Nephron (organoid): Measurements from ENCODE around the gene NUAK1.

Experiments used
- H3K27ac Mint-ChIP-seq, 3 experiments: 2 replicates each; pipeline ENCODE4 v1.8.0; 2020; ENCODE audit warnings: mixed read lengths in 3 of 3, mild to moderate bottlenecking in 2 of 3, moderate library complexity in 1 of 3
- H3K27me3 Mint-ChIP-seq: 2 replicates; pipeline ENCODE4 v1.8.0; 2021; ENCODE audit warnings: low read depth, mild to moderate bottlenecking, moderate library complexity, mixed read lengths
- H3K36me3 Mint-ChIP-seq: 2 replicates; pipeline ENCODE4 v1.8.0; 2020; ENCODE audit warnings: low read depth, mixed read lengths
- H3K4me1 Mint-ChIP-seq: 2 replicates; pipeline ENCODE4 v1.8.0; 2020; ENCODE audit warnings: mixed read lengths
- H3K4me3 Mint-ChIP-seq, 3 experiments: 2 replicates each; pipeline ENCODE4 v1.8.0; 2020; ENCODE audit warnings: mild to moderate bottlenecking in 3 of 3, mixed read lengths in 3 of 3, moderate library complexity in 2 of 3
- H3K9me3 Mint-ChIP-seq: 2 replicates; pipeline ENCODE4 v1.8.0; 2020; ENCODE audit warnings: mixed read lengths
- CTCF ChIP-seq, 3 experiments: fragments of 200-600 bp; sonication (generic); IDR thresholded peaks; one replicate each; pipeline ENCODE4 v1.5.0; 2021; ENCODE audit warnings: antibody characterized with exemption in 3 of 3; ENCODE audit not compliant: unreplicated experiment in 3 of 3

The NUAK1 gene

GRCh38 chr12:106054049-106054448, 84.7 kb downstream of the NUAK1 start:
- no peaks in the 10 kb centered on the region for H3K27me3 Mint-ChIP-seq
- TF ChIP-seq CTCF (IDR thresholded peaks at IDR 0.05; ENCODE audit: unreplicated experiment in 3 of 3) = no peak
- H3K27ac Mint-ChIP-seq = no peak overlapping the region
- peaks cover 18% of the 10 kb centered on the region for H3K4me1 Mint-ChIP-seq
- peaks cover 30% of the 10 kb centered on the region for H3K9me3 Mint-ChIP-seq
- H3K4me3 Mint-ChIP-seq = no peak overlapping the region
- H3K36me3 Mint-ChIP-seq = peaks cover 10% of the 10 kb centered on the region

- H3K4me3 Mint-ChIP-seq = no peak overlapping the region
- H3K4me1 Mint-ChIP-seq = peaks cover 24% of the 10 kb centered on the region
- H3K9me3 Mint-ChIP-seq = peaks cover 23% of the 10 kb centered on the region
- peaks cover 4% of the 10 kb centered on the region for H3K36me3 Mint-ChIP-seq
- peak overlapping the region; percentile 45 to 57 (median 45) for H3K27ac Mint-ChIP-seq
- H3K27me3 Mint-ChIP-seq = no peaks in the 10 kb centered on the region
- TF ChIP-seq CTCF (IDR thresholded peaks at IDR 0.05; ENCODE audit: unreplicated experiment in 3 of 3) = no peak
These were observed 86.8 kb downstream of the NUAK1 start for GRCh38 chr12:106051853-106052531.

GRCh38 chr12:106049546-106049945, 89.2 kb downstream of the NUAK1 start:
- H3K4me1 Mint-ChIP-seq = peaks cover 39% of the 10 kb centered on the region
- no peaks in the 10 kb centered on the region for H3K27me3 Mint-ChIP-seq
- H3K9me3 Mint-ChIP-seq = peaks cover 9% of the 10 kb centered on the region
- no peak overlapping the region for H3K27ac Mint-ChIP-seq
- H3K36me3 Mint-ChIP-seq = no peaks in the 10 kb centered on the region
- TF ChIP-seq CTCF (IDR thresholded peaks at IDR 0.05; ENCODE audit: unreplicated experiment in 3 of 3) = no peak
- H3K4me3 Mint-ChIP-seq = no peak overlapping the region

- Mint-ChIP-seq H3K4me3 (no peak overlapping the region), H3K27me3 (no peaks in the 10 kb centered on the region), H3K27ac (no peak overlapping the region), H3K36me3 (no peaks in the 10 kb centered on the region), H3K4me1 (peaks cover 43% of the 10 kb centered on the region), H3K9me3 (peaks cover 8% of the 10 kb centered on the region)
- TF ChIP-seq CTCF (IDR thresholded peaks at IDR 0.05; ENCODE audit: unreplicated experiment in 3 of 3) = no peak
These were observed 89.6 kb downstream of the NUAK1 start for GRCh38 chr12:106049105-106049504.

- no peak overlapping the region for H3K4me3 Mint-ChIP-seq
- H3K27ac Mint-ChIP-seq = peak overlapping the region in 1 of 3 experiments; percentile 38
- H3K9me3 Mint-ChIP-seq = peaks cover 4% of the 10 kb centered on the region
These were observed 90.1 kb downstream of the NUAK1 start for GRCh38 chr12:106048676-106049075.

More at GRCh38 chr12:106048676-106049075, 90.1 kb downstream of the NUAK1 start:
- Mint-ChIP-seq H3K4me1 (peaks cover 43% of the 10 kb centered on the region), H3K27me3 (no peaks in the 10 kb centered on the region), H3K36me3 (no peaks in the 10 kb centered on the region)
- no peak for TF ChIP-seq CTCF (IDR thresholded peaks at IDR 0.05; ENCODE audit: unreplicated experiment in 3 of 3)
